Suprapubic skin (tissue), 3 donors: ENCODE measurements around the gene DSP.

Experiments
- CTCF ChIP-seq, 2 donors: fragments of 200-600 bp in 1 of 2; fragments of 450-650 bp in 1 of 2; sonication (generic) in 1 of 2; IDR thresholded peaks; one replicate each; pipeline ENCODE4 v1.5.1; 2016 to 2019; ENCODE audit warnings: antibody characterized with exemption in 2 of 2, mild to moderate bottlenecking in 1 of 2, moderate library complexity in 1 of 2
- EP300 ChIP-seq: sonication (generic); formaldehyde crosslinking; IDR thresholded peaks from one replicate; pipeline ENCODE4 v1.6.1; 2017; ENCODE audit warnings: antibody characterized with exemption

- TF ChIP-seq CTCF (IDR thresholded peaks at IDR 0.05), result peak; percentile 59 to 68
- TF ChIP-seq EP300, result no peak
Measured at GRCh38 chr6:7615611-7616383, 74.3 kb downstream of the DSP start.
